ENCODE measurements around the gene ADAT2. TPM values are rescaled to one million over a fixed set of nuclear protein-coding genes. Genes with fewer than 3 reads are reported as not detected.

ADAT2 gene
- total RNA-seq, 1 experiment from 2014 or later: 9.9 TPM

DNA sequence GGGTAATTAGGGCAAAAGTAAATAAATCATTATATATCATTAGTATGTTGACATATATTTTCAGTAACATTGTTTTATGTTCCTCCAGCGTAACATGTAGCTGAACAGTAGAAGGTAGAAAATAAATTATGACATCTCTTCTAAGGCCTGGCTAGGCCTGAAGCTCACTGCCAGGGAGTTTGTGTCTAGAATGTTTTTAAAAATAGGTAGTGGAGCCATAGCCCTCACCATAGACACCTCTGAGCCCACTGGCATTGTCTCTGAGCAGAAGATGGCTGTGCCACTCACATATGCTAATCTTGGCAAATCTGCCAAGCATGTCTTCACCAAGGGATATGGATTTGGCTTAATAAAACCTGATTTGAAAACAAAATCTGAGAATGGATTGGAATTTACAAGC lies 39.7 kb upstream of the ADAT2 start:
- Mint-ChIP-seq H3K9me3 (ENCODE audit: low read depth, unreplicated experiment) (no peaks in the 10 kb centered on the region), H3K27ac (ENCODE audit: unreplicated experiment) (no peak overlapping the region), H3K27me3 (ENCODE audit: unreplicated experiment) (no peaks in the 10 kb centered on the region), H3K4me1 (ENCODE audit: low read depth, unreplicated experiment) (no peaks in the 10 kb centered on the region), H3K36me3 (ENCODE audit: insufficient read depth, unreplicated experiment) (peaks cover 8% of the 10 kb centered on the region), H3K4me3 (ENCODE audit: low read depth, unreplicated experiment) (no peak overlapping the region)
- DNase-seq: no peak
- TF ChIP-seq, protein P1, sequence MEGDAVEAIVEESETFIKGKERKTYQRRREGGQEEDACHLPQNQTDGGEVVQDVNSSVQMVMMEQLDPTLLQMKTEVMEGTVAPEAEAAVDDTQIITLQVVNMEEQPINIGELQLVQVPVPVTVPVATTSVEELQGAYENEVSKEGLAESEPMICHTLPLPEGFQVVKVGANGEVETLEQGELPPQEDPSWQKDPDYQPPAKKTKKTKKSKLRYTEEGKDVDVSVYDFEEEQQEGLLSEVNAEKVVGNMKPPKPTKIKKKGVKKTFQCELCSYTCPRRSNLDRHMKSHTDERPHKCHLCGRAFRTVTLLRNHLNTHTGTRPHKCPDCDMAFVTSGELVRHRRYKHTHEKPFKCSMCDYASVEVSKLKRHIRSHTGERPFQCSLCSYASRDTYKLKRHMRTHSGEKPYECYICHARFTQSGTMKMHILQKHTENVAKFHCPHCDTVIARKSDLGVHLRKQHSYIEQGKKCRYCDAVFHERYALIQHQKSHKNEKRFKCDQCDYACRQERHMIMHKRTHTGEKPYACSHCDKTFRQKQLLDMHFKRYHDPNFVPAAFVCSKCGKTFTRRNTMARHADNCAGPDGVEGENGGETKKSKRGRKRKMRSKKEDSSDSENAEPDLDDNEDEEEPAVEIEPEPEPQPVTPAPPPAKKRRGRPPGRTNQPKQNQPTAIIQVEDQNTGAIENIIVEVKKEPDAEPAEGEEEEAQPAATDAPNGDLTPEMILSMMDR (IDR thresholded peaks at IDR 0.05; ENCODE audit: unreplicated experiment): no peak
- CTCF ChIA-PET: no interaction called here
- BruUV-seq (replicated peaks): no TSS peak
- intact Hi-C loops (cut with micrococcal nuclease; ENCODE audit: unreplicated experiment): no loop called here

DNA sequence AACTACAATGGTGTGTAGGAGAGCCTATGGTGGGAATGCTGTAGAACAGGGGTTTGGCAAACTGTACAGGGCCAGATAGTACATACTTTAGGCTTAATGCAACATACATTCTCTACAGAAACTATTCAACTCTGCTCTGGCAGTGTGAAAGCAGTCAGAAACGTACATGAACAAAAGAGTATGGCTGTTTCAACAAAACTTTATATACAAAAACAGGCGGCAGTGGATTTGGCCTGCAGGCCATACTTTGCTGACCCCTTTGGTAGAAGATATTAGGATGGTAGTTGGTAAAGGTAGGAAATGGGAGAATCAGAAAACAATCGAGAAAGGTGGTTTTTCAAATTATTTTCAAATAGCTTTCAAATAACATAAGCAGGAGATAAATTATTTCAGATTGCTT lies 36.3 kb upstream of the ADAT2 start:
- H3K27me3 Mint-ChIP-seq (ENCODE audit: unreplicated experiment): no peaks in the 10 kb centered on the region
- H3K9me3 Mint-ChIP-seq (ENCODE audit: low read depth, unreplicated experiment): no peaks in the 10 kb centered on the region
- intact Hi-C loops (cut with micrococcal nuclease; ENCODE audit: unreplicated experiment): no loop called here
- no peak overlapping the region for H3K27ac Mint-ChIP-seq (ENCODE audit: unreplicated experiment)
- H3K4me1 Mint-ChIP-seq (ENCODE audit: low read depth, unreplicated experiment): no peaks in the 10 kb centered on the region
- no peak overlapping the region for H3K4me3 Mint-ChIP-seq (ENCODE audit: low read depth, unreplicated experiment)
- H3K36me3 Mint-ChIP-seq (ENCODE audit: insufficient read depth, unreplicated experiment): no peaks in the 10 kb centered on the region
- no peak for DNase-seq
- CTCF ChIA-PET: no interaction called here
- no TSS peak for BruUV-seq (replicated peaks)
- TF ChIP-seq, protein P1 (IDR thresholded peaks at IDR 0.05; ENCODE audit: unreplicated experiment): no peak

DNA sequence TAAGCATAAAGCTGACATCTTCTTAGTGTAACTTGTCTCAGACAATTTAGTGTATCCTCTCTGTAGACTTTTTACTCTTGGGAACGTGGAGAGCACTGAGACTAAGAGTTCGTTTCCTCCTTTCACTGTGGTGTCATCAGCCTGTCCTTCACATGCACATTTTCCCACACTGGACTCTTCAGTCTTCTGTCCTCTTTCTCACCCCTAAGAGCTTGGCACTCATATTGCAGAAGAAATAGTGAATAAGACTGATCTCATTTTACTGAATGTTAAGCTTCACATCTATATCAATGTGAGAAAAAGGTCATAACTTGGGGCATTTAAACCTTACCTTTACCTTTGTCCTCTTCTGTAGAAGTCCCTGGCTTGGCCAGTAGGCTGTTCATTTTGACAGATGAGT lies 35.5 kb upstream of the ADAT2 start:
- no peaks in the 10 kb centered on the region for H3K4me1 Mint-ChIP-seq (ENCODE audit: low read depth, unreplicated experiment)
- TF ChIP-seq, protein P1 (IDR thresholded peaks at IDR 0.05; ENCODE audit: unreplicated experiment): no peak
- CTCF ChIA-PET: no interaction called here
- H3K27me3 Mint-ChIP-seq (ENCODE audit: unreplicated experiment): no peaks in the 10 kb centered on the region
- H3K27ac Mint-ChIP-seq (ENCODE audit: unreplicated experiment): no peak overlapping the region
- no peak overlapping the region for H3K4me3 Mint-ChIP-seq (ENCODE audit: low read depth, unreplicated experiment)
- no peak for DNase-seq
- H3K9me3 Mint-ChIP-seq (ENCODE audit: low read depth, unreplicated experiment): no peaks in the 10 kb centered on the region
- intact Hi-C loops (cut with micrococcal nuclease; ENCODE audit: unreplicated experiment): no loop called here
- no peaks in the 10 kb centered on the region for H3K36me3 Mint-ChIP-seq (ENCODE audit: insufficient read depth, unreplicated experiment)
- no TSS peak for BruUV-seq (replicated peaks)

DNA sequence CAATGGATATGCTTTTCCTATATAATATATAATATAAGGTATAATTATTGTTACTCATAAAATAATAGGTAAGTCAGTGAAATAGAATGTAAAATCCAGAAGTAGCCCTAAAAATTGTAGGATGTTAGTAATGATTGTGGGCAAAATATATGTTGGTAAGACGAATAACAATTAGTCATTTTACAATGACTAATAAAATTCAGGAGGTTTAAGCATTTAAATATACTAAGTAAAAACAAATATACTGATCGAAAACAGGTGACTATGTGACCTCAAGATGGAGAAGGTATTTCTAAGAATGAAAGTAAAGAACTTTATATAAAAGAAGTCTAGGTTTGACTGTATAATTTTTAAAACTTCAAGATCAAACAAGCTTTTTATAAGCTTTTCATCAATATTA lies 32.1 kb upstream of the ADAT2 start:
- CTCF ChIA-PET: no interaction called here
- intact Hi-C loops (cut with micrococcal nuclease; ENCODE audit: unreplicated experiment): no loop called here
- H3K27me3 Mint-ChIP-seq (ENCODE audit: unreplicated experiment): no peaks in the 10 kb centered on the region

More for the DNA sequence above, 32.1 kb upstream of the ADAT2 start:
- no TSS peak for BruUV-seq (replicated peaks)
- H3K9me3 Mint-ChIP-seq (ENCODE audit: low read depth, unreplicated experiment): no peaks in the 10 kb centered on the region
- H3K27ac Mint-ChIP-seq (ENCODE audit: unreplicated experiment): no peak overlapping the region
- DNase-seq: no peak
- H3K4me1 Mint-ChIP-seq (ENCODE audit: low read depth, unreplicated experiment): no peaks in the 10 kb centered on the region
- TF ChIP-seq, protein P1 (IDR thresholded peaks at IDR 0.05; ENCODE audit: unreplicated experiment): no peak
- no peak overlapping the region for H3K4me3 Mint-ChIP-seq (ENCODE audit: low read depth, unreplicated experiment)
- H3K36me3 Mint-ChIP-seq (ENCODE audit: insufficient read depth, unreplicated experiment): no peaks in the 10 kb centered on the region

Data from Calu3 (cell line).